WTC11 (cell line): ENCODE results near the gene LRRC23. TPM values are rescaled to one million over a fixed set of nuclear protein-coding genes. Genes with fewer than 3 reads are reported as not detected.

Experiments used
- ATAC-seq: fragments of 200-7000 bp; cut with Tn5 transposase; 2 replicates; pipeline ENCODE4 v1.10.0; 2021; ENCODE audit warnings: mild to moderate bottlenecking, moderate library complexity
- CTCF ChIA-PET: fragments of 300-600 bp; sonication (Branson Sonifier 250); formaldehyde crosslinking; loops from one replicate; lab custom pipeline; 2021; ENCODE audit warnings: antibody characterized with exemption; lab: Charles Lee
- POLR2A ChIA-PET: fragments of 350-600 bp; sonication (Branson Sonifier 250); formaldehyde crosslinking; loops from one replicate; lab custom pipeline; 2021; ENCODE audit warnings: antibody characterized with exemption; lab: Charles Lee
- DNase-seq: peaks from one replicate; pipeline ENCODE4 v3.0.0; 2021; ENCODE audit warnings: low spot score
- H3K27ac Mint-ChIP-seq: 2 replicates; pipeline ENCODE4 v1.8.0; 2021; ENCODE audit warnings: mixed read lengths
- H3K27me3 Mint-ChIP-seq: 2 replicates; pipeline ENCODE4 v1.8.0; 2021; ENCODE audit warnings: low read depth, mild to moderate bottlenecking, moderate library complexity, mixed read lengths
- H3K36me3 Mint-ChIP-seq: 2 replicates; pipeline ENCODE4 v1.8.0; 2021; ENCODE audit warnings: mixed read lengths
- H3K4me1 Mint-ChIP-seq: 2 replicates; pipeline ENCODE4 v1.8.0; 2022; ENCODE audit warnings: mixed read lengths
- H3K4me3 Mint-ChIP-seq: 2 replicates; pipeline ENCODE4 v1.8.0; 2021; ENCODE audit warnings: mild to moderate bottlenecking, moderate library complexity, mixed read lengths
- H3K9me3 Mint-ChIP-seq: 2 replicates; pipeline ENCODE4 v1.8.0; 2021; ENCODE audit warnings: mixed read lengths
- ATF1 ChIP-seq: sonication (generic); formaldehyde crosslinking; IDR thresholded peaks from 2 replicates; pipeline ENCODE4 v1.8.1; 2023; ENCODE audit warnings: mild to moderate bottlenecking, moderate library complexity, missing genetic modification reagents
- ATF2 ChIP-seq: sonication (generic); formaldehyde crosslinking; IDR thresholded peaks from 2 replicates; pipeline ENCODE4 v1.8.1; 2022; ENCODE audit warnings: low read depth, missing genetic modification reagents, borderline replicate concordance
- CBFB ChIP-seq: sonication (generic); formaldehyde crosslinking; IDR thresholded peaks from 2 replicates; pipeline ENCODE4 v1.8.1; 2022; ENCODE audit warnings: mild to moderate bottlenecking, low read depth, missing genetic modification reagents
- CREM ChIP-seq: sonication (generic); formaldehyde crosslinking; IDR thresholded peaks from 2 replicates; pipeline ENCODE4 v1.8.1; 2022; ENCODE audit warnings: mild to moderate bottlenecking, missing genetic modification reagents, moderate library complexity
- E2F1 ChIP-seq: sonication (generic); formaldehyde crosslinking; IDR thresholded peaks from 2 replicates; pipeline ENCODE4 v1.8.0; 2022; ENCODE audit warnings: mild to moderate bottlenecking, missing genetic modification reagents
- ELF4 ChIP-seq: sonication (generic); formaldehyde crosslinking; IDR thresholded peaks from 2 replicates; pipeline ENCODE4 v1.8.1; 2022; ENCODE audit warnings: low read depth, mild to moderate bottlenecking, moderate library complexity, missing genetic modification reagents
- FOXK1 ChIP-seq: sonication (generic); formaldehyde crosslinking; IDR thresholded peaks from 2 replicates; pipeline ENCODE4 v1.8.0; 2022; ENCODE audit warnings: mild to moderate bottlenecking, moderate library complexity, missing genetic modification reagents
- GABPB1 ChIP-seq: sonication (generic); formaldehyde crosslinking; IDR thresholded peaks from 2 replicates; pipeline ENCODE4 v1.8.1; 2023; ENCODE audit warnings: mild to moderate bottlenecking, missing genetic modification reagents
- IRF1 ChIP-seq: sonication (generic); formaldehyde crosslinking; IDR thresholded peaks from 2 replicates; pipeline ENCODE4 v1.8.0; 2023; ENCODE audit warnings: missing genetic modification reagents
- MAX ChIP-seq: sonication (generic); formaldehyde crosslinking; IDR thresholded peaks from 2 replicates; pipeline ENCODE4 v1.8.0; 2022; ENCODE audit warnings: mild to moderate bottlenecking, missing genetic modification reagents
- NFATC4 ChIP-seq: fragments of 250-450 bp; sonication (Bioruptor Pico); IDR thresholded peaks from 2 replicates; pipeline ENCODE4 v1.9.0; 2021; ENCODE audit warnings: mild to moderate bottlenecking
- NFE2L1 ChIP-seq: sonication (generic); formaldehyde crosslinking; IDR thresholded peaks from 2 replicates; pipeline ENCODE4 v1.8.1; 2023; ENCODE audit warnings: missing genetic modification reagents
- NFYB ChIP-seq: sonication (generic); formaldehyde crosslinking; conservative IDR thresholded peaks from 2 replicates; pipeline ENCODE4 v1.8.0; 2022; ENCODE audit warnings: low read depth, missing genetic modification reagents
- SMAD3 ChIP-seq: sonication (generic); formaldehyde crosslinking; IDR thresholded peaks from 2 replicates; pipeline ENCODE4 v1.8.0; 2022; ENCODE audit warnings: missing genetic modification reagents, mild to moderate bottlenecking, borderline replicate concordance
- ZNF121 ChIP-seq: sonication (generic); formaldehyde crosslinking; IDR thresholded peaks from 2 replicates; pipeline ENCODE4 v1.8.0; 2023; ENCODE audit warnings: missing genetic modification reagents
- ZNF281 ChIP-seq: sonication (generic); formaldehyde crosslinking; IDR thresholded peaks from 2 replicates; pipeline ENCODE4 v1.8.0; 2023; ENCODE audit warnings: mild to moderate bottlenecking, missing genetic modification reagents
- ZNF512 ChIP-seq: sonication (generic); formaldehyde crosslinking; IDR thresholded peaks from 2 replicates; pipeline ENCODE4 v1.8.1; 2022; ENCODE audit warnings: missing genetic modification reagents, borderline replicate concordance
- total RNA-seq: library from RNA; stranded (reverse); gene quantifications from 3 replicates; pipeline ENCODE4 v1.2.3, GENCODE V29; 2021

Gene LRRC23
- total RNA-seq, 1 experiment from 2014 or later = 3.1 TPM

- ChIA-PET POLR2A (interaction anchor here (1.2 kb wide), 1 partner anchor 10 kb away, joined by 3 read pairs; the partner anchor contains the start of genes C12orf57 and RNU7-1), CTCF (interaction anchor here (1.8 kb wide), 1 partner anchor 10 kb away, joined by 5 read pairs; no protein-coding TSS in a partner anchor)
- DNase-seq = no peak
- no peak for ATAC-seq
- peak overlapping the region; percentile 49 for H3K27ac Mint-ChIP-seq
- H3K4me3 Mint-ChIP-seq = no peak overlapping the region
- peaks cover 29% of the 10 kb centered on the region for H3K4me1 Mint-ChIP-seq
- no peaks in the 10 kb centered on the region for H3K36me3 Mint-ChIP-seq
- no peaks in the 10 kb centered on the region for H3K9me3 Mint-ChIP-seq
- TF ChIP-seq CREM (CRISPR knock-in tag) = no peak
- TF ChIP-seq CBFB (CRISPR knock-in tag) = no peak
- no peak for TF ChIP-seq IRF1 (CRISPR knock-in tag)
- TF ChIP-seq MAX (CRISPR knock-in tag) = no peak
- no peak for TF ChIP-seq SMAD3 (CRISPR knock-in tag)
- no peak for TF ChIP-seq ZNF121 (CRISPR knock-in tag)
- TF ChIP-seq ATF1 (CRISPR knock-in tag) = no peak
- no peak for TF ChIP-seq ZNF512 (CRISPR knock-in tag)
- TF ChIP-seq NFATC4 (CRISPR knock-in tag) = no peak
- no peak for TF ChIP-seq GABPB1 (CRISPR knock-in tag)
- TF ChIP-seq, all 79 proteins: peak for 0
- H3K27me3 Mint-ChIP-seq = no peaks in the 10 kb centered on the region
Measured at GRCh38 chr12:6954316-6955107, 49.9 kb downstream of the LRRC23 start.

- no peaks in the 10 kb centered on the region for H3K27me3 Mint-ChIP-seq
- ChIA-PET POLR2A (no interaction called here), CTCF (interaction anchor here (1.8 kb wide), 1 partner anchor 9 kb away, joined by 5 read pairs; no protein-coding TSS in a partner anchor)
- H3K4me1 Mint-ChIP-seq = peaks cover 29% of the 10 kb centered on the region
- no peak overlapping the region for H3K4me3 Mint-ChIP-seq
- no peak for TF ChIP-seq ELF4 (CRISPR knock-in tag)
- TF ChIP-seq NFE2L1 = no peak
- TF ChIP-seq ZNF281 (CRISPR knock-in tag) = no peak
- TF ChIP-seq ZNF121 (CRISPR knock-in tag) = no peak
- TF ChIP-seq E2F1 (CRISPR knock-in tag) = no peak
- TF ChIP-seq NFYB (CRISPR knock-in tag) = no peak
- no peak for TF ChIP-seq ATF2 (CRISPR knock-in tag)
- TF ChIP-seq FOXK1 (CRISPR knock-in tag) = no peak
- DNase-seq (no peak), ATAC-seq (no peak)
- H3K36me3 Mint-ChIP-seq = no peaks in the 10 kb centered on the region
- 0 out of 2 replicates have a peak overlapping the region, but pooled peaks have one; percentile 49 for H3K27ac Mint-ChIP-seq
- H3K9me3 Mint-ChIP-seq = no peaks in the 10 kb centered on the region
Measured at GRCh38 chr12:6955108-6956020, 50.7 kb downstream of the LRRC23 start.
